ENCODE data around the gene NUDT22. TPM values are rescaled to one million over a fixed set of nuclear protein-coding genes. Genes with fewer than 3 reads are reported as not detected.

The NUDT22 gene
- total RNA-seq, 1 donor from 2014 or later, result 11.2 TPM

DNA sequence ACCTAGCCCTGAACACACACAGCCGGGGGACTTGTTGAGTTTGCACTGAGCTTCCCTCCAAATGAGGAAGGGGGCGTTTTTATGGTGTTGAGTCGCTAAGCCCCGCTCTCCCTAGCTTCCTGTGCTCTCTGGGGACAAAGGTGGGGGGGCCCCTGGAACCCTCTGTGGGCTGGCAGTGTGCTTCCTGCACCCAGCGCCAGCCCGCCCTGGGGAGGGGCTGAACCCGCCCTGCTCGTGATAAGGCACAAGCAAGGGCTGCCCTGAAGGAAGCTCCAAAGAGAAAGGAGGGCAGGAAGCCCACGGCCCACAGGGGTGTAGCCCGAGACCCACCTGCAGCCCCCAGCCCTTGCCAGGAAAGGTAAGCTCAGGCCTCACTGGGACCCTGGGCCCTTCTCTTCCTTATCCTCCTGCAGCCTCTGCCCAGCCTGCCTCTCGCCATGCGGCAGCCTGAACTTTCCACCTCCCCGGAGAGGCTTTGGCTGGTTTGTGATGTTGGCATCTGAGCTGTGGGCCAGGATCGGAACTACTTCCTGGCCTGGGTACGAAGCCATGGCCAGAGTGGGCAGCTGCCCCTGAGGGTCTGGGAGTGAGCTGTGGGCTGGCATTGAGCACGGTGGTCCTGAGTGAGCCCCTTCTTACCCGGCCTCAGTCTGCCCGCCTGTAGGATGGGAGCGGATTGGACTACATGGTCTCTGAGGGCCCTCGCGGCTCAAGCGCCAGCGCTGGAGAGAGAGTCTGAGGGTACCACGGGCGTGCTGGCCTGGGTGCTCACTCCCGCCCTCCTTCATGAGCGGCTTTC, 19.4 kb upstream of the NUDT22 start, which contains the start of gene FERMT3:
TSS of gene FERMT3 (plus strand) at position 265 of the 799 bp plus-strand sequence. CDS start 644 bp downstream, outside the sequence.
- DNase-seq, result no peak

DNA sequence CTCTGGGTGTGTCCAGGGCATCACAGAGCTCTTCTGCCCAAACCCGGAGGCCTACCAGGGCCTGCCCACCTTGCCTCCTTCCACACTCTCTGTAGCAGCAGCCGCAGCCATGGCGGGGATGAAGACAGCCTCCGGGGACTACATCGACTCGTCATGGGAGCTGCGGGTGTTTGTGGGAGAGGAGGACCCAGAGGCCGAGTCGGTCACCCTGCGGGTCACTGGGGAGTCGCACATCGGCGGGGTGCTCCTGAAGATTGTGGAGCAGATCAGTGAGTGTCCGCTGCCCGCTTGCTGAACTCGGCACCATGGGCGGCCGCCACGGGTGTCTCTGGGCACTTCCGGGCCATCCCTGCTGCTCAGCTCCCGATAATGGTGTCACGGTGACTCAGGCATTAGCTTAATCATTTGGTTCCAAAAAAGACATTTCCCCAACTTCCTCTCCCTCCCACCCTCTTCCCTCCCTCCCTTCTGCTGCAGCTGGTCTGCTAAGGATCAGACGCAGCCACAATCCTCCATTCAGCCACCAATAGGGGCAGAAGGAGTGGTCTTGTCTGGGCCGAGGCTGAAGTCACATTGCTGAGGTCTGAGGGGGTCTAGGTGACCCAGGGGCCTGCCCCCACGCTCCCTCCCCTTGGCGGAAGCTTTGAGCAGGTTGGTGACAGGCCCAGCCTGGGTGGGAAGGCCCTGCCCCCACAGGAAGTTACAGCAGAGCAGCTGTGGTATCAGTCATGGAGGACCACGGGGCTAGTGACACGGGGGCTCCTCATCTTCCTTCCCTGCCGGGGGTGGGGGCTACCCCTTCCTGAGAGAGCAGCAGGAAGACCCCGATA, 18.6 kb upstream of the NUDT22 start:
- DNase-seq, result no peak

DNA sequence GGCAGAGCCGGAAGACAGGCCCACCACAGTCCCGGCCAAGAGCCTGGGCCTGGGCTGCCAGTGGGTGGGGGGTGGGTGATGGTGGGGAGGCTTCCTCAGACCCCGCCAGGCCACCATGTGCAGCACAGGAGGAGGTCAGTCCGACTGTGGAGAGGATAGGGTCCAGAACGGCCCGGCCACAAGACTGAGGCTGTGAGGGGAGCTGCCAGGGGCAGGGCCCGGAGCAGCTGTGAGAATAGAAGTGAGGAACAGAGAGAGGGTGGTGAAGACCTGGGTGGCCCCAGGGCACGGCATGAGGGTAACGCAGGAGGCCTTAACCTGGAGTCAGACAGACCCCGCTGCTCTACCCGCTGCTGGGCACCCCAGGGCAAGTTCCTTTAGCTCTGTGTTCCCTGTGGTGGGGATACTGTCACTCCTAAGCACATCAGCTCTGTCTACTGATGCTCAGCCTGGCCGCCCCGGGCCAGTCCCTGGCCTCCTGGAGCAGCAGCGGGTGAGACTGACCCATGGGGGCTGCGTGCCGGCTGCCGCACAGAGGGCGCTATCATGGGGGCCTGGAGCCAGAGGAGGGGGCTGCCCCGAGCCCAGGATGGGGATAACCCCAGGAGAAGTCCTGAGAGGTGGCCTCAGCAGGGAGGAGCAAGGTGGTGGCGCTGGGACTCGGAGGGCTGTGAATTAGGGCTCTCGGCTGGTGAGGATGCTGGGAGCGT, 17.8 kb upstream of the NUDT22 start:
- DNase-seq, result no peak

DNA sequence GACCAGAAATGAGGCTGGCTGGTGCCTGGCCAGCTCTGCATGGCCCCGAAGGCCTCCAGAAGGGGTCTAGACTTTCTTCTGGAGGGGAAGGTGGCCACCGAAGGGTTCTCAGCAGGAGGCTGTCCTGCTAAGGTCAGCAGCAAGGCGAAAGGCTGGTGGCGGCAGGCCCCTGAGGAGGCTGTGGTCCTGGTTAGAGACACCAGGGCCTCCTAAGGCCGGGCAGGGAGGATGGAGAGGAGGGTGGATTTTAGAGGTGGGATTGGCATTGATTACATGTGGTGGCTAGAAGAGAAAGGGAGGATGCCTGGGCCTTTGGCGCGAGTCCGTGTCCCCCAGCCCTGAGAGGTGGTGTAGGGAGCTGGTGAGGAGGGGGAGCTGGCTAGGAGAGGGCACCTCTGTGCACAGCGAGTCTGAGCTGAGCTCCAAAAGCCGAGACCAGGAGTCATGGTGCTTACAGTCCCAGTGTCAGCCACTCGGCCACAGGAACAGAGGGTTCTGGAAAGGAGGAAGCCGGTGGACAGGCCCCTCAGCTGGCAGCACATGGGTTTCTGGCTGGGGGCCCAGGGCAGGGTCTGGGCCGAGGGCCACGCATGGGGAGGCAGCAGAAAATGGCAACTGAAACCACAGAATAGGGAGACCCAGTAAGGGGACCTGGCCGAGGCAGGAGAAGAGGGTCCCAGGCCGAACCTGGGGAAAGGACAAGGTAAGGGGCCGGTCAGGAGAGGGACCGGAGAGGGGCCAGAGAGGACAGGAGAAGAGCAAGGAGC, 17.1 kb upstream of the NUDT22 start:
- DNase-seq, result no peak

DNA sequence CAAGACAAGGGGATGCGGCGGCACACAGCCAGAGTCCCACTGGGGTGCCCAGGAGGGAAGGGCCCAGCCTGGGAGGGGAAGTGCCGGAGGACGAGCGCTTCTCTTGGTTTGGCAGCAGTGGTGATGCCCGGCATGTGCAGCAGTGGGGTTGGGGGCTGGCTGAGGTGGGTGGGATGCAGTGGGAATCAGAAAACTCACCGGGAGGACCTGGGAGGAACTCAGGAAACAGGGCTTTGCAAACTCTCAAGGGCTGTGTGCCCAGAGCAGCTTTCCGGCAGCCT, 16.6 kb upstream of the NUDT22 start:
- DNase-seq, result no peak

DNA sequence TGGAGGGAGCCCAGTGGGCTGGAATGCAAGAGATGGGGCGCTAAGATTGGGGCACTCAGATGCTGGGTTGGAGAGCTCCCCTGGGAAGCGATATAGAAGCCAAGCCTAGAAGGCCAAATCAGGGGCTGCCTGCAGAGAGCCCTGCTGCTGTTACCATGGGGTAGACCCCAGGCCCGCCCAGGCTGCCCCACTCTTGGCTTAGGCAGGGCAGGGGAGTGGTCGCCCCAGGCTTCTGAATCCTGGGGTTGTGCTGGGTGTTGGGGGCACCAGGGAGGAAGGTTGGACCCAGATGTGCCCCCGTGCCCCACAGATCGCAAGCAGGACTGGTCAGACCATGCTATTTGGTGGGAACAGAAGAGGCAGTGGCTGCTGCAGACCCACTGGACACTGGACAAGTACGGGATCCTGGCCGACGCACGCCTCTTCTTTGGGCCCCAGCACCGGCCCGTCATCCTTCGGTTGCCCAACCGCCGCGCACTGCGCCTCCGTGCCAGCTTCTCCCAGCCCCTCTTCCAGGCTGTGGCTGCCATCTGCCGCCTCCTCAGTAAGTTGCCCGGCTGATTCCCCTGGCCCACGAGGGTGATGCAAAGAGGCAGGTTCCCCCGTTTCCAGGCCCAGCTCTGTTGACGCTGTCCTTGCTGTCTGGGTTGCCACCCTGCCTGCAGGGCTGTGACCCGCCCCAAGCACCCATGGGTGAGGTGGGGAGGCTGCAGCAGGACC, 15.6 kb upstream of the NUDT22 start:
- DNase-seq, result no peak

DNA sequence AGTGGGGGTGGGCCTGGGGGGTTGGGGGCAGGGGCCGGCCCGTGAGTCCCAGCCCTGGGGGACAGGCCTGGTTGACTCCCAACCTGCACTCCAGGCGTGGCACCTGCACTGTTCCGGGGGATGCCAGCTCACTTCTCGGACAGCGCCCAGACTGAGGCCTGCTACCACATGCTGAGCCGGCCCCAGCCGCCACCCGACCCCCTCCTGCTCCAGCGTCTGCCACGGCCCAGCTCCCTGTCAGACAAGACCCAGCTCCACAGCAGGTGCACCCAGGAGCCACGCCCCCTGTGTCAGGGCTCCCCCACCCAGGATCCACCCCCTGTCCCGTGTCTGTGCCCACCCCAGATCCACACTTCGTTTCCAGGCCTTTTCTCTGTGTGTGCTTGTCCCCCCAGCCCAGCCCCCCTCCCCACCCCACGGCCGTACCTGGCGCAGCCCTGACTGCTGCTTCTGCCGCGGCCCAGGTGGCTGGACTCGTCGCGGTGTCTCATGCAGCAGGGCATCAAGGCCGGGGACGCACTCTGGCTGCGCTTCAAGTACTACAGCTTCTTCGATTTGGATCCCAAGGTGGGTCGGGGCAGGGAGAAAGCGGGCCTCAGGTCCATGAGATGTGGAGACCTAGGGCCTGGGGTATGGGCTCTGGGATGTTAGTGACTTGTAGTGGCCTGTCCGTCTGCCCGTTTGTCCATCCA, 14.7 kb upstream of the NUDT22 start:
- no peak for DNase-seq

DNA sequence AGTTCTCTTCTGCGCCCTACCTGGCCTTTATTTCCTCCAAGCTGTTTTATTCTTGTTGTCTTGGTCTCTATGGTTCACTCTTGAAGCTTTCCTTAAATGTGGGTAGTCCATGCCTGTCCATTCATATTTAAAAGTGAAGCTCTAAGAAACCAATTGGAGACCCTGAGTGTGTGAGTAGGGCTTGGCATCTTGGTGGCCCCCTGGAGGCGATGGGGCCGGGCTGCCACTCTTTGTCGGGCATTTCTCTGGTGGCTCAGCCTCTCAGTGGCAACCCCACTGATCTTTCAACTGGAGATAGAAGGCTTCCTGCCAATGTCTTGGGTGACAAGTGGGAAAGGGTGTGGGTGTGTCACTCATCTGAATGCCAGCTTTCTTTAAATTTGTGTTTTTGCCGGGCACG, 9.2 kb upstream of the NUDT22 start:
- no peak for DNase-seq

DNA sequence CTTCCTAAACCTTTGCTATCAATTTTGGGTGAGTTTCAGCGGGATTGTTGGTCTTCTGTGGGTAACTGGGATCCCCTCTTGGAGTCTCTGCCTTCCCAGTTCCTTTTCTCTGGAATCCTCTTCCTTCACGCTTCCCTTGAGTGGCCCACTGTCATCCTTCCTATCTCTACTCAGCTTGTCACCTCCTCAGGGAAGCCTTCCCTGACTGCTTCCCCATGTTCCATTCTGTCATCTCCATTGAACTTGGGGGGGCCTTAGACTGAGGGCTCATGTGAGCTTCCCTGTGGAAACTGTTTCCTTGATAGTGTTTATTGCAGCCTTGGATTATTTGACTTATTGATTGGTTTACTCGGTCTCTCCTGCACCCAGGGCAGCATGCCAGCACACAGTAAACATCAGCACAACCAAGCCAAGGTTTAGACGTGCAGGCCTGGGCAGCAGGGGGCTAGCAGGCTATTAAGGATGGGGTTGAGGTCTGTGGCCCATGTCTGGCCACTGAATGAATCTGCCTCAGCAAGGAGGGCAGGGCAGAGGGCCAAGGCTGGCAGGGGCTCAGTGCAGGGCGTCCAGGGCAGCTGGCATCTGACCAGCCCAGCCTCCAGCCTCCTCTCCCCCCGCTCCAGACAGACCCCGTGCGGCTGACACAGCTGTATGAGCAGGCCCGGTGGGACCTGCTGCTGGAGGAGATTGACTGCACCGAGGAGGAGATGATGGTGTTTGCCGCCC, 7.3 kb upstream of the NUDT22 start:
- no peak for DNase-seq

DNA sequence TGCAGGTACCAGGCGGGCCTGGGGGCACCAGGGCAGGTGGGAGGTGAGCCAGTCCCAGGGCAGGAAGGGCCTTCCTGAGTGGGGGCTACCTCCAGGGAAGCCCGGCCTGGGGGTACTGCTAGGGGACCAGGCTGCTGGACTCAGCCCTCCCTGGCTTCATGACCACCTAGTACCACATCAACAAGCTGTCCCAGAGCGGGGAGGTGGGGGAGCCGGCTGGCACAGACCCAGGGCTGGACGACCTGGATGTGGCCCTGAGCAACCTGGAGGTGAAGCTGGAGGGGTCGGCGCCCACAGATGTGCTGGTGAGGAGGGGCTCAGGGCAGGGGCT, 6.8 kb upstream of the NUDT22 start:
- DNase-seq, result no peak

DNA sequence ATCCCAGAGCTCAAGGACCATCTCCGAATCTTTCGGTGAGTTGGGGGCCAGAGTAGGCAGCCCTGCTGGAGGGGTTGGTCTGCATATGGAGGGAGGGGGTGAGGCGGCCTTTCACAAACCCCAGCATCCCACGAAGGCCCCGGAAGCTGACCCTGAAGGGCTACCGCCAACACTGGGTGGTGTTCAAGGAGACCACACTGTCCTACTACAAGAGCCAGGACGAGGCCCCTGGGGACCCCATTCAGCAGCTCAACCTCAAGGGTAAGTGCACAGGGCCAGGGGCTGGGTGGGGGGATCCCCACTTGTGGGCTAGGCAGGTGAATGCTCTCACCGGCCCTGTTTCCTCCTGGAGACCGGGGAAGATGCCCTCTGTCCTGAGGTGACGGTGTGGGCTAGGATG, 6.3 kb upstream of the NUDT22 start:
- DNase-seq, result no peak

DNA sequence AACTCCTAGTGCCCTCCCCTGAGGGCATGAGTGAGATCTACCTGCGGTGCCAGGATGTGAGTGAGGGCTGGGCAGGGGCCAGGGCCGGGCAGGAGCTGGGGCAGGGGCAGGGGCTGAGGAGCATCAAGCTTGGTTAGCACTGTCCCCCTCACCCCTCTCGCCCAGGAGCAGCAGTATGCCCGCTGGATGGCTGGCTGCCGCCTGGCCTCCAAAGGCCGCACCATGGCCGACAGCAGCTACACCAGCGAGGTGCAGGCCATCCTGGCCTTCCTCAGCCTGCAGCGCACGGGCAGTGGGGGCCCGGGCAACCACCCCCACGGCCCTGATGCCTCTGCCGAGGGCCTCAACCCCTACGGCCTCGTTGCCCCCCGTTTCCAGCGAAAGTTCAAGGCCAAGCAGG, 5.8 kb upstream of the NUDT22 start:
- no peak for DNase-seq

DNA sequence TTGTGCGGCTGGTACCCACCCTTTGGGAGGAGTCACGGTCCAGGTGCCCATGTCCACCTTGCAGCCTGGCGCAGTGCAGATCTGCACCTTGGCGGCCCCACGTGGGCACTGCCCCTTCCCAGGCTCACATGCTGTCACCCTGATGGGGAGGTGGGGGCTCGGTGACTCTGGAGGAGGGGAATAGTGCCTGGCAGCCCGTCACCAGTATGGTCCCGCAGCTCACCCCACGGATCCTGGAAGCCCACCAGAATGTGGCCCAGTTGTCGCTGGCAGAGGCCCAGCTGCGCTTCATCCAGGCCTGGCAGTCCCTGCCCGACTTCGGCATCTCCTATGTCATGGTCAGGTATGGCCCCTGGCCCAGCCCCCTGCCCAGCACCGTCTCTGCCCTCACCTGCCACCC, 5.3 kb upstream of the NUDT22 start:
- no peak for DNase-seq

DNA sequence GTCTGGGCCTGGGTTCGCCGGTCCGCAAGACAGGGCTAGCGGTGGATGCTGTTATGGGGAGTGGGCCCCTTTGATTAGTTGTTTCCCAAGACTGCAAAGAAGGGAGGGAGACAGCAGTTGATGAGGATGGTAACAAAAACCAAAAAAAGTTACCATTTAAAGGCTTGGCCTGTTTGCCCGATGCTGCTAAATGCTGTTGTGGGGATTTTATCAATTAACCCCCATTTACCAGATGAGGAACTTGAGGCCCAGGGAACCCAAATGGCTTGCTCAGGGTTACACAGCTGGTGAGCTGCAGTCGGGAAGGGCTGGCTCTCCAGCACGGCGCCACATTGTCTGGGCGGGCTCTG, 3.4 kb upstream of the NUDT22 start:
- no peak for DNase-seq

DNA sequence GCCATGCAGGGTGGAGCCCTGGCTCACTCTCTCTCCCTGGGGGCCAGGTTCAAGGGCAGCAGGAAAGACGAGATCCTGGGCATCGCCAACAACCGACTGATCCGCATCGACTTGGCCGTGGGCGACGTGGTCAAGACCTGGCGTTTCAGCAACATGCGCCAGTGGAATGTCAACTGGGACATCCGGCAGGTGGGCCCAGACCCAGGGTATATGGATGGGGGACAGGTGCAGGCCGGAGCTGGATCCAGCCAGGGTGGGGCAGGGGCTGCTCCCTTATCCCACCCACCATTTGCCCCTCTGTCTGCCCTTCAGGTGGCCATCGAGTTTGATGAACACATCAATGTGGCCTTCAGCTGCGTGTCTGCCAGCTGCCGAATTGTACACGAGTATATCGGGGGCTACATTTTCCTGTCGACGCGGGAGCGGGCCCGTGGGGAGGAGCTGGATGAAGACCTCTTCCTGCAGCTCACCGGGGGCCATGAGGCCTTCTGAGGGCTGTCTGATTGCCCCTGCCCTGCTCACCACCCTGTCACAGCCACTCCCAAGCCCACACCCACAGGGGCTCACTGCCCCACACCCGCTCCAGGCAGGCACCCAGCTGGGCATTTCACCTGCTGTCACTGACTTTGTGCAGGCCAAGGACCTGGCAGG, 2.9 kb upstream of the NUDT22 start:
- no peak for DNase-seq

DNA sequence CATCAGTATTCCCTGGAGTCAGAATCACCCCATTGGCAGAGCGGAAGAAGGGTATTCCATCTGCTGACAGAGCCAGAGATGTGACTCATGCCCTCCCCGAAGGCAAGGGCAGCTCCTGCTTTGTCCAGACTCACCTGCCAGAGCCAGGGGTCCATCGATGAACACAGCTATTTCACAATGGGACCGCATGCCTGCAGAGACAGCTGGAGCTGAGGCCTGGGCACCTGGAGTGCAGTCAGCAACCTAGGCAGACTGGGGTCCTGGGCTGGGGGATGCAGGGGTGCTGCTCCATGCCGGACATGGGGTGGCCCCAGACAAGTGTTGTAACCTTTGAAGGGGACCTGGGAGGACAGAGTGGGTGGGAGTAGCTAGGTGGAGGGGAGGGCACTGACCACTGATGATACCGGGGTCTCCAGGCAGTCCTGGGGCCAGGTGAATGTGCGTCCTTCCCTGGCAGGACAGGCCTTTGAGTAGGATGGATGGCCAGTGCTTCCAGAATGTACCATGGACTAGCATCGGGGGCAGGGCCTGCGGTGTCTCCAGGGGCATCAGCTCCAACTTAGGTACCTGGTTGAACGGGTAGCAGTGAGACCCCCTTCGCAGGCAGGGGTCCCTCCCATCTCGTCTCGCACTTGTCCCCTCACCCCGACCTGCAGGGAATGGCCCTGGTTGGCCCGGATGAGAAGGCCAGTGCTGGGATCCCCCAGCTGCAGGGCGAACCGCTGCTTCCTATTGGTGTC, 1.8 kb upstream of the NUDT22 start:
- no peak for DNase-seq

DNA sequence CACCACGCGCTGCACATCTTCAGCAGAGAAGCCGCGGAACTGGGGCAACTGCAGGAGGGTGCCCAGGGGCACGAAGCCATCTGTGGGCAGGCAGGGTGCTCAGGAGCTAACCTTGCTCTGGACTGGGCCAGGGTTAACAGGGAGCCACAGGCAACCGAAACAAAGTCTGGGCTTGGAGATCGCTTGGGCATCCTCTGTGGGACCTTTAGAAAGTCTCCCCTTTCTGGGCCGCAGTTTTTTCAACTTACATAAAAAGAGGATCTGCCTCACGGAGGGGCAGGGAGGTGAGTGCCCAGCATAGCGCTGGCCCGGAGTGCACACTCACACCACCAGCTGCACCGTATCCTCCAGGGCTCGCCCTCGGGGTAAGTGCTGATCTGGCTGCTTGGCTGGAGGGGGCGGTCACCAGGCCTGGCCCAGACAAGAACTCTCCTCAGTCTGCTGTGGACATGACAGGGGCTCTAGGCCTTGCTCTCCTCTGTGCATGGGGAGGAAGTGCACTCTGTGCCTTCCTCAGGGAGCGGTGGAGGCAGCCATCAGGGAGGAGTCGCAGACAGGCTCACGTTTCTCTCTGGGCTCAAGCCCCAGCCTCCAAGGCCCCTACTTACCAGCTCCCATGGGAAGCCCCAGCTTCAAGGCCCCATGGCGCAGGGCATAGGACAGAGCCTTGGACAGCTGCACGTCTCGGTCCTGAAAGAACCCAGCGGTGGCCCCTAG, 1.0 kb upstream of the NUDT22 start:
- DNase-seq, result no peak

DNA sequence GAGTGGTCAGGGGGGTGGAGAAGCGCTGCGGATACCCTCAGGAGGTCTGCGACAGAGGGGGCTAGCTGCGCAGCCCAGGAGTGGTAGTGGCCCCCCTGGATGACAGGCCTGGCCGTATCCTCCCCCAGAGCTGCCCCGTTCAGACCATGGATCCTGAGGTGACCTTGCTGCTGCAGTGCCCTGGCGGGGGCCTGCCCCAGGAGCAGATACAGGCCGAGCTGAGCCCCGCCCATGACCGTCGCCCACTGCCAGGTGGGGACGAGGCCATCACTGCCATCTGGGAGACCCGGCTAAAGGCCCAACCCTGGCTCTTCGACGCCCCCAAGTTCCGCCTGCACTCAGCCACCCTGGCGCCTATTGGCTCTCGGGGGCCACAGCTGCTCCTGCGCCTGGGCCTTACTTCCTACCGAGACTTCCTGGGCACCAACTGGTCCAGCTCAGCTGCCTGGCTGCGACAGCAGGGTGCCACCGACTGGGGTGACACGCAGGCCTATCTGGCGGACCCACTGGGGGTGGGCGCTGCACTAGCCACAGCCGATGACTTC, 505 bp downstream of the NUDT22 start:
- no peak for DNase-seq

All from occipital lobe (tissue), 2 donors.